Suppressor macrophage treated with lipopolysaccharide for 4 hours (primary cell): ENCODE data around the gene CREBBP.
"Not testable (repeated sequence)": the region's sequence is repeated elsewhere in the genome, so short reads cannot be mapped to it uniquely, and the experiment has no call there.

Experiments used
- DNase-seq: peaks from one replicate; pipeline ENCODE4 v3.0.0-alpha.2; 2020

The CREBBP gene

GRCh38 chr16:3880623-3881498 lies at the start of gene CREBBP:
CREBBP (minus strand) TSS chr16:3880713; CDS start chr16:3879916, 797 bp downstream.
- DNase-seq = peak; percentile 97

- DNase-seq = not testable (repeated sequence)
Measured at GRCh38 chr16:3927147-3927546, 46.6 kb upstream of the CREBBP start.

DNA sequence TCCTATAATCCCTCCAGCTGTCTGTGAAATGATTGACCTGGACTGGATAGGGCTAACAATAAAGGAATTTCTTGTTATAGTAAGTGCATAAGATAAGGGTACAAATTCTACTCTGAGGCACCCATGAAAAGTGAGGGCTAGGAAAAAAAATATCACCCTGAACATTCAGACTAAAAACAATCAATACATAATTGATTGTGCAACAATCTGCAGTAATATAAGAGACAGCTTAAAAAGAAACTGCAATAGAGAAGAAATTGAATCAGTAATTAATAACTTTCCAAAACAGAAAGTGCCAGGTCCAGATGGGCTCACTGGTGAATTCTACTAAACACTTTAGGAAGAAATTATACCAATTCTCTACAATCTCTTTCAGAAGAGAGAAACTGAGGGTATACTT lies 44.2 kb upstream of the CREBBP start:
- DNase-seq = no peak

GRCh38 chr16:3922241-3922640 lies 41.7 kb upstream of the CREBBP start:
- no peak for DNase-seq

- no peak for DNase-seq
Measured at GRCh38 chr16:3920206-3920605, 39.7 kb upstream of the CREBBP start.

DNA sequence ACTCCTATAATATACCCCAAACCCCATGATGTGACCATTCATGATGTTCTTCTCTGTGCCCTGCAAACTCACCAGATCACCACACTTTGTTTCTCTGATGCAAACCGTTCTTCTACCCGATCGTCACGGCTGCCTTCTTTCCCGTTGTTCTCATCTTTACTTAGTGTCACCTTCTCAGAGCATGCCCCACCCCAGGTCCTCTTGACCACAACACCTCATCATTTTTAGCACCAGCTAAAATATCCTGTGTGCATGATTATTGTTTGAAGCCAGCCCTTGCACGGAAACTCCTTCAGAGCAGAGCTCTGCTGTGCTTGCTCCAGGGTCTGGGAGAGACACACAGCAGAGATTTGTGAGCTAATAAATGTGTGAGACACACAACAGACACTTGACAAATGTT lies 38.9 kb upstream of the CREBBP start:
- no peak for DNase-seq

DNA sequence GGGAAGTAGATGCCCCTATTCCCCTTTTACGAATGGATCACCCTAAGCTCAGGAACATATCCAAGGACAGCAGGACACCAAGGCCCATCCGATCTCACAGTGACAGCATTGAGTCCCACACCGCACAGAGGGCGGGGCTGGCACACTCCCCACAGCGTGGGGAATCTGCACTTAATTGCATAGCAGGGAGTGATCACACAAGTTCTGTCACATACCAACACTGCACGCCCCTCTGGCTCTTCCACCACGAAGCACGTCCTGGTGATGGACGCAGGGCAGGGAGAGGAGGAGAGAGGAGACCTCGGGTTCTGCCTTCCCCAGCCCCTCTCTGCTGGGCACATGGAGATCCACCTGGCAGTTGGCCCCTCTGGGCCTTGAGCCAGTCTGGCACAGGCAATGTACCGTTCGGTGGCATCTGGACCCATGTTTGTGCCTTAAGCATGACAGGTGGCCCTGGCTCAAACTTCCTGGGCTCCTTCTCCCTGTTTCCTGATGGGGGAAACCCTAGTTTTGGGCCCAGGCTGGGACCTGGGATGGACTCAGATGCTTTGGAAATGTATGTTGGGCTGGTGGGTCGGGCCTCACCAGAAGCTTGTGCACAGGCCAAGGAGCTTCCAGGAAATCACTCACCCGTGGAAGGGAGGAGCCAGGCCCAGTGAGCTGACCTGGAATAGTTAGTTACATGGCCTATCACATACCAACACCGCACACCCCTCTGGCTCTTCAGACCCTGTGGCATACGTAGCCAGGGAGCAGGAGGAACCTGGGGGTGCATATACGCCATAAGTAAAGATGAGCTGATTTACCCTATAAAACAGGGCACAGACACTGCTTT lies 35.1 kb upstream of the CREBBP start:
- DNase-seq = no peak

DNA sequence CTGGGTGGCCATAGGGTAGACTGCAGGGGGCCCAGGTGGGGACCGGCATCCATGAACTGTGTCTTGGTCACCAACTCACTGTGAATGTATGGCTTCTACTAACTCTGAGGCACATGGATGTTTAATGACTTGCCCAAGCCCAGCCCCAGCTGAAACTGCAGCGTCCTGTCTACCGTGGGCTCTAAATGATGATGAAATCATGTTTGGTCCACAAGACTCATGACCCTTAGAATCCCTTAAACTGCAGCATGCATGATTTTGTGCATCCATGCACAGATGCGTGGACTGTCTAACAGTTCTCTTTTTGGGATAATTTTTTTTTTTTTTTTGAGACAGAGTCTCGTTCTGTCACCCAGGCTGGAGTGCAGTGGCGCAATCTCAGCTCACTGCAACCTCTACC lies 32.4 kb upstream of the CREBBP start:
- DNase-seq = no peak

DNA sequence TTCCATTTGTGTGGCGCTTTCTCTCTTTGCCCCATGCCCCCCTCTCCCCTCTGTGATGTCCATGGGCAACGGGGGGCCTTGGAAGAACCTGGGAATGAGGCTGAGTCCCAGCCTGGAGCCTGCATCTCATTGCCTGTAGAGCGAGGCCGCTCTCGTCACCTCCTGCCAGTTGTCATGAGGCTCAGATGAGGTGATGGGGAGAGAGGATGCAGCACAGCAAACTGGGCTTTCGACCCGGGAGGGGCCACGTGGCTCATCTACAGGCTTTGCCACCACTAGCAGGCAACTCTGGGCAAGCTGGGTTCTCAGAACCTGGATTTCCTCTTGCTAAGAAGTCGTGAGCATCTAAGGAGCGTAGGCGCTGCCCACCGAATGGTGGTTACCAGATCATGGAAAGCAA lies 31.9 kb upstream of the CREBBP start:
- no peak for DNase-seq

DNA sequence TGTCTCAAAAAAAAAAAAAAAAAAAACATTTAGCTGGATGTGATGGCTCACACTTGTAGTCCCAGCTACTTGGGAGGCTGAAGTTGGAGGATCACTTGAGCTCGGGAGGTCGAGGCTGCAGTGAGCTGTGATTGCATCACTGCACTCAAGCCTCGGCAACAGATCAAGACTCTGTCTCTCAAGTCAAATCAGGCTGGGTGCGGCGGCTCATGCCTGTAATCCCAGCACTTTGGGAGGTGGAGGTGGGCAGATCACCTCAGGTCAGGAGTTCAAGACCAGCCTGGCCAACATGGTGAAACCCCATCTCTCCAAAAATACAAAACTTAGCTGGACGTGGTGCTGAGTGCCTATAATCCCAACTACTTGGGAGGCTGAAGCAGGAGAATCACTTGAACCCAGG lies 31.2 kb upstream of the CREBBP start:
- not testable (repeated sequence) for DNase-seq

- no peak for DNase-seq
Measured at GRCh38 chr16:3909791-3910583, 29.5 kb upstream of the CREBBP start.

- DNase-seq = no peak
Measured at GRCh38 chr16:3908951-3909437, 28.5 kb upstream of the CREBBP start.

- no peak for DNase-seq
Measured at GRCh38 chr16:3907586-3907985, 27.1 kb upstream of the CREBBP start.

GRCh38 chr16:3906363-3906762 lies 25.9 kb upstream of the CREBBP start:
- no peak for DNase-seq

GRCh38 chr16:3904875-3905274 lies 24.4 kb upstream of the CREBBP start:
- DNase-seq = no peak

GRCh38 chr16:3890091-3890490 lies 9.6 kb upstream of the CREBBP start:
- DNase-seq = no peak

DNA sequence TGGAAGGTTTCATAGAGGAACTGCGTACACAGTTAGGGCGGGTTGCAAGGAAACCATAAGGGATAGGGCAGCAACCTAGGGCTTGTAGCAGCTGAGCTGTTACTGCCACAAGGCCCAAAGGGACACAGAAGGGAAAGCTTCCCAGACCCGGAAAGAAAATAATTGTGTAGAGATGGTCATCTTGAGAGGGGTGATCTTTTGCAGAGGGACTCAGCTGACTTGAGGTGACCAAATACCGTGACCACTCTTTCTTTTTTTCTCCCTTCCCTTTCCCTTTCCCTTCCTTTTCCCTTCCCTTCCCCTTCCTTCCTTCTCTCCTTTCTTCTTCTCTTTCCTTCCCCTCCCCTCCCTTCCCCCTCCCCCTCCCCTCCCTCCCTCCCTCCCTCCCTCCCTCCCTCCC lies 8.5 kb upstream of the CREBBP start:
- DNase-seq = no peak

DNA sequence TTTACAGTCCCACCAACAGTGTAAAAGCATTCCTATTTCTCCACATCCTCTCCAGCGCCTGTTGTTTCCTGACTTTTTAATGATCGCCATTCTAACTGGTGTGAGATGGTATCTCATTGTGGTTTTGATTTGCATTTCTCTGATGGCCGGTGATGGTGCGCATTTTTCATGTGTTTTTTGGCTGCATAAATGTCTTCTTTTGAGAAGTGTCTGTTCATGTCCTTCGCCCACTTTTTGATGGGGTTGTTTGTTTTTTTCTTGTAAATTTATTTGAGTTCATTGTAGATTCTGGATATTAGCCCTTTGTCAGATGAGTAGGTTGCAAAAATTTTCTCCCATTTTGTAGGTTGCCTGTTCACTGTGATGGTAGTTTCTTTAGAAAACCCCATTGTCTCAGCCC lies 5.5 kb upstream of the CREBBP start:
- DNase-seq = not testable (repeated sequence)

- DNase-seq = no peak
Measured at GRCh38 chr16:3884398-3884797, 3.9 kb upstream of the CREBBP start.

DNA sequence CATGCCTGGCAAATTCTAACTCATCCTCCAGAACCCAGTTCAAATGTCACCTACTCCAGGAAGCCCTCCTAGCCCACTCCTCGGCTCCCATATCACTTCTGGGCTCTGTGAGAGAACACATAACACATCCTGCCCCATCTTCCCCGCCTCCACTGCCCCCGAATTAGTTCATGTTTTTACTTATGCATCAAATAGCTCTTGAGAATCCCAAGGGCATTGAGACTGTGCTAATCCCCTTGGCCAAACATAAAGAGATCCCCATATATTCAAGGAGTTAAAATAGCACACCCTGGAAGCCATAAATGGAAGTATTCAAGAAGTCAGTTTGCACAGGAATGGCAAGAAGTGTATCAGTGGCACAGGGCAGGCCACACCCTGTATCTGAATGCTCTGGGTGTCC lies 2.0 kb upstream of the CREBBP start:
- no peak for DNase-seq

DNA sequence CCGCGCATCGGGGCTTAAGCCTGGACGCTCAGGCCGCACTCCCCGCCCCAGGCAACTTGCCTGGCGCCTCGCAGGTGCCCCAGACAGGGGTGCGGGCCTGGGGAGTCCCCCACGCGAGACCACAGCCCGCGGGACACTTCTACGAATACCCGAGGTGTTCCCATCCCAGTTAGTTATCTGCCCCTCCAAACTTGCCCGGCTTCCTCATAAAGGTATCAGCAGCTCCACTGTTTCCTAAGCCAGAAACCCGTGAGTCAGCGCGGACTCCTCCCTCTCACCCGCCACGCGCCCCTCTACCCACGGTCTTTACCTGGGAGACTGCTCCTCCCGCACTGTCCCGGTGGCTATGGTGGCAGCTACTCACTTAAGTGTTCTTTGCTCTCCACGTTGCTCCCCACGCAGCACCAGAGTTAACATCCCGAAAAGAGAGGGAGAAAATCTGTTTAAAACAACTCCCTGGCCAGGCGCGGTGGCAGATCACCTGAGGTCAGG lies 1.0 kb upstream of the CREBBP start:
- DNase-seq = no peak

DNA sequence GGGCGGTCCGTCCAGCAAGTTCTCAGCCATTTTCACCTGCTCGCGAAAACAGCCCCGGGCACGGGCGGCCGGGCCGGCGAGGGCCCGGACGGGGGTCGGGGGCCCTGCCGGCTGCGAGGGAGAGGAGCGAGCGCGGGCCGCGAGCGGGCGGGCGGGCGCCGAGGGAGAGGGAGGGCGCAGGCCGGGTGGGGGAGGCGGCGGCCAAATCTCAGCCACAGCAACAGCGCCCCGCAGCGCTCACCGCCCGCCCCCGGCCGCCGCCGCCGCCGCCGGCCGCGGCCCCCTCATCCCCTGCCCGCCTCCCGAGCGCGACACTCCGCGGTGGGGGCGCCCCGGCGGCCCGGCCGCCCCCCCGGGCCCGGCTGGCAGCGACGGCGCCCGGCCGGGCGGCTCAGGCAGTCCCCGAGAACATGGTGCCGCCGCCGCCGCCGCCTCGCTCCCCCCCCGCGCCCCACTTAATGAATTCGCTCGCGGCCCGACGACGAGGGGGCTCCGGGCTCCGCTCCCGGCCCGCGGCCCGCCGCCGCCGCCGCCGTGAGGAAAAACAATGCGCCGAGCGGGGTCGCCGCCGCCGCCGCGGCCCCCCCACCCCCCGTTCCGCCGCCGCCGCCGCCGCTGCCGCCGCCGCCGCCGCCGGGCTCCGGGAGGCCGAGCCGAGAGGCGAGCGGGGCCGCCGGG lies 487 bp downstream of the CREBBP start:
- peak; percentile 79 for DNase-seq
